GM12892 (cell line): ENCODE measurements around the gene ZNF627.

Source experiments
- POLR2A ChIP-seq: IDR thresholded peaks from 2 replicates; pipeline ENCODE4 v1.6.1; 2011; ENCODE audit warnings: low read depth, low read length, control low read depth
- POLR2AphosphoS5 ChIP-seq: IDR thresholded peaks from 2 replicates; pipeline ENCODE4 v1.6.1; 2011; ENCODE audit warnings: low read depth, low read length, control low read depth

DNA sequence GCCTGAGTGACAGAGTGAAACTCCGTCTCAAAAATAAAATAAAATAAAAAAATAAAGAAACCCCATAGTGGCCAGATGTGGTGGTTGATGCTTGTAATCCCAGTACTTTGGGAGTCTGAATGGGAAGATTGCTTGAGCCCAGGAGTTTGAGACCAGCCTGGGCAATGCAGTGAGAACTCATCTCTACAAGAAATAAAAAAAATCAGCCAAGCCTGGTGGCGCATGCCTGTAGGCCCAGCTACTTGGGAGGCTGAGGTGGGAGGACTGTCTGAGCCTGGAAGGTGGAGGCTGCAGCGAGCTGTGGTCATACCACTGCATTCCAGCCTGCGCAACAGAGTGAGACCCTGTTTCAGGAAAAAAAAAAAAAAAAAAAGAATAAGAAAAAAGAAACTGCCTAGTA, 53.8 kb downstream of the ZNF627 start:
- TF ChIP-seq POLR2AphosphoS5 (no peak), POLR2A (no peak)
